ENCODE measurements around the gene NFYC.

Gene NFYC

DNA sequence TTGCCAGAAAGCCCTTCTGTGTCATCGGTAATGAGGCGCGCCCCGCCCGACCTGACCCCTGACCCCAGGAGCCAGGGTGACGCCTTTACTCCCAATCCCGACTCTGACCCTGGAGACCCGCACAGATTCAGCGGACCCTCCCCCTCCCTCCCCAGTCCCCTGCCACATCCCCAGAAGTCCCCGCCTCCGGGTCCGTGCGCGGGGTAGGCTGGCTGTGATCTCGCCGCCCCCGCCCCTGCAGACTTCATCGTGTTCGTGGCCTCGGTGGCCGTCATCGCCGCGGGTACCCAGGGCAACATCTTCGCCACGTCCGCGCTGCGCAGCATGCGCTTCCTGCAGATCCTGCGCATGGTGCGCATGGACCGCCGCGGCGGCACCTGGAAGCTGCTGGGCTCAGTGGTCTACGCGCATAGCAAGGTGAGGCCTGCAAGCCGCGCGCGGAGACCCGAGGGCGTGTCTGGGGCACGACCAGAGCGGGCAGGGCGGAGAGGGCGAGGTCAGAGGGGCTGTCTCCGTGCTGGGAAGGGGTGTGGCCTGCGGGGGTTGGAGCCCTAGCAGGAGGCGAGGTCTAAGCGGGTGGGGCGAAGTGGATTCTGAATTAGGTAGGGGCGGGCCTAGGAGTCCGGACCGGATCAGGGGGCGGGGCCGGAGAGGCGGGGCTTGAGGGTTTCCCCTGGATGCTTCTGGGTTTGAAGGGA, 126.9 kb downstream of the NFYC start:
- H3K9me3 ChIP-seq (ENCODE audit: control insufficient read depth, insufficient read depth, low read length) = no peaks in the 10 kb centered on the region
- H3K4me1 ChIP-seq (ENCODE audit: insufficient read depth, low read length) = no peaks in the 10 kb centered on the region
- H3K36me3 ChIP-seq (ENCODE audit: insufficient read depth, low read length) = no peaks in the 10 kb centered on the region
- H3K9ac ChIP-seq (ENCODE audit: low read depth, low read length) = peak overlapping the region; percentile 69; the same call in 1 of the 2 replicates

DNA sequence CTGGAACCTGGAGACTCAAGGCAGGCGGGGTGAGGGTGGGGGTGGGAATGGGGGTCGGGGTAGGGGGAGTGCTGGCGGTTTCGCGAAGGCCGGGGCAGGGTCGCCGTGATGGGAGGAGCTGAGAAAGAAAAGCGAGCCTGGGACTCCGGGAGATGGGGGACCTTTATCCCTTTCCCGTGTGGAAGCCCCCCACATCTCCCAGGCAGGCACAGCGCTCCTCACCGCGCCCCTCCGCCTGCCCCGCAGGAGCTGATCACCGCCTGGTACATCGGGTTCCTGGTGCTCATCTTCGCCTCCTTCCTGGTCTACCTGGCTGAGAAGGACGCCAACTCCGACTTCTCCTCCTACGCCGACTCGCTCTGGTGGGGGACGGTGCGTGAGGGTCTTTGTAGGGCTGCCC, 127.6 kb downstream of the NFYC start:
- no peaks in the 10 kb centered on the region for H3K9me3 ChIP-seq (ENCODE audit: control insufficient read depth, insufficient read depth, low read length)
- peak overlapping the region; percentile 69; the same call in 1 of the 2 replicates for H3K9ac ChIP-seq (ENCODE audit: low read depth, low read length)
- H3K36me3 ChIP-seq (ENCODE audit: insufficient read depth, low read length) = no peaks in the 10 kb centered on the region
- H3K4me1 ChIP-seq (ENCODE audit: insufficient read depth, low read length) = peaks cover under 1% of the 10 kb centered on the region; the same call in 1 of the 2 replicates

DNA sequence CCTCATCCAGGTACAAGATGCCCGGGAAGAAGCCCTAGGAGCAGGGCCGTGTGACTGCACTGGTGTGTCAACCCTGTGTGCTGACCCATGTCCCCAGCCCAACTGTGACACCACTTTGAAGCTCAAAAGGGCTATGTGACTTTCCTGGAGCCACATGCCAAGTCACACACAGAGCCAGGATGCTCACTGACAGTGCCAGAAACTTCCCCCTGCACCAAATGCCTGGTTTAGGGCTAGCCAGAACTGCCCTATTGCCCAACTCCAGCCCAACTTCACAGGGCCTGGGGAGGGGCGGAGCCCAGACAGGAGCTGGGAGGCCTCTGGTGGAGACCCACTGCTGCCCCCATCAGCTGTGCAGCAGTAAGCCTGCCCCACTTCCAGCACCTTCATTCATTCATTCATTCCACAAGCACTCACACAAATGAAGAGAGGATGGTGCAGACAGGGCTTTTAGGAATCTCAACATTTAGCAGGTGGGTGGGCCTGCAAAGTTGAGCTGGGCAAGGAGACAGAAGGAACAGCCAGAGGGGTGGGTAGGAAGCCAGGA, 128.8 kb downstream of the NFYC start:
- no peaks in the 10 kb centered on the region for H3K9me3 ChIP-seq (ENCODE audit: control insufficient read depth, insufficient read depth, low read length)
- no peak overlapping the region for H3K9ac ChIP-seq (ENCODE audit: low read depth, low read length)
- peaks cover 10% of the 10 kb centered on the region; the same call in 1 of the 2 replicates for H3K4me1 ChIP-seq (ENCODE audit: insufficient read depth, low read length)
- no peaks in the 10 kb centered on the region for H3K36me3 ChIP-seq (ENCODE audit: insufficient read depth, low read length)
